ENCODE data around the gene GNAS-AS1.

GRCh38 chr20:58869662-58870227, 19.0 kb upstream of the GNAS-AS1 start:
- TF ChIP-seq, protein P1, sequence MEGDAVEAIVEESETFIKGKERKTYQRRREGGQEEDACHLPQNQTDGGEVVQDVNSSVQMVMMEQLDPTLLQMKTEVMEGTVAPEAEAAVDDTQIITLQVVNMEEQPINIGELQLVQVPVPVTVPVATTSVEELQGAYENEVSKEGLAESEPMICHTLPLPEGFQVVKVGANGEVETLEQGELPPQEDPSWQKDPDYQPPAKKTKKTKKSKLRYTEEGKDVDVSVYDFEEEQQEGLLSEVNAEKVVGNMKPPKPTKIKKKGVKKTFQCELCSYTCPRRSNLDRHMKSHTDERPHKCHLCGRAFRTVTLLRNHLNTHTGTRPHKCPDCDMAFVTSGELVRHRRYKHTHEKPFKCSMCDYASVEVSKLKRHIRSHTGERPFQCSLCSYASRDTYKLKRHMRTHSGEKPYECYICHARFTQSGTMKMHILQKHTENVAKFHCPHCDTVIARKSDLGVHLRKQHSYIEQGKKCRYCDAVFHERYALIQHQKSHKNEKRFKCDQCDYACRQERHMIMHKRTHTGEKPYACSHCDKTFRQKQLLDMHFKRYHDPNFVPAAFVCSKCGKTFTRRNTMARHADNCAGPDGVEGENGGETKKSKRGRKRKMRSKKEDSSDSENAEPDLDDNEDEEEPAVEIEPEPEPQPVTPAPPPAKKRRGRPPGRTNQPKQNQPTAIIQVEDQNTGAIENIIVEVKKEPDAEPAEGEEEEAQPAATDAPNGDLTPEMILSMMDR (IDR thresholded peaks at IDR 0.05) = no peak
- TF ChIP-seq POLR2A (IDR thresholded peaks at IDR 0.05) = no peak
